AML-193 (cell line): ENCODE measurements around the gene CENPP.
"Not testable (repeated sequence)": the region's sequence is repeated elsewhere in the genome, so short reads cannot be mapped to it uniquely, and the experiment has no call there.

Source experiments
- DNase-seq, 2 experiments: peaks; one replicate each; lab custom pipeline; 2025; lab: John Stamatoyannopoulos, UW

Gene CENPP

DNA sequence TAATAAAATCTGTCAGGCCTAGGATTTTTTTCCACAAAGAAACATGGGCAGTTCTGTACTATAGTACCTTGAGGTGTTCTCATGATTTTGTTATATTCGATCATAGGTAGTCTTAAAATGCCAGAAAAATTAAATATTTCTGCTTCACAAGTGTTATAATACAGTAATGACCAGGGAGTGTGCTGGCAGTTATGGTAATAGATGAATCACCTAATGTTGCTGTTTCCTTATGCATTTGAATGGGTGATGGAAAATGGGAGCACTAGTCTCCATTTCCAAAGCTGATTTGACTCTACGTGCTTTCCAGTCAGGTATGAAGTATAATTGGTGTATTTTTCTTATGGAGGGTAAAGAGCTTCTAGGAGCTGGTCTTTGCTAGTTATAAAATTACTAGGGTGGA is 54.9 kb downstream of the CENPP start:
- DNase-seq, result no peak

DNA sequence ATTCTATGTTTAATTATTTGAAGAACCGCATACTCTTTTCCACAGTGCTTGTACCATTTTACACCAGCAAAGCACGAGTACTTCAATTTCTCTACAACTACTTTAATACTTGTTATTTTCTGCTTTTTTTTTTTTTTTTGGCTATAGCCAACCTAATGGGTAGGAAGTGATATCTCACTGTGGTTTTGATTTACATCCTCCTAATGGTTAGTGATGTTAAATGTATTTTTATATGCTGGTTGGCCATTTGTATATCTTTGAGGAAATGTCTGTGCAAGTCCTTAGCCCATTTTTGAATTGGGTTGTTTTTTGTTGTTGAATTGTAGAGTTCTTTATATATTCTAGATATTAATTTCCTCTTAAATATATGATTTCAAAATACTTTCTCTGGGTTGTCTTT is 56.0 kb downstream of the CENPP start:
- no peak for DNase-seq

DNA sequence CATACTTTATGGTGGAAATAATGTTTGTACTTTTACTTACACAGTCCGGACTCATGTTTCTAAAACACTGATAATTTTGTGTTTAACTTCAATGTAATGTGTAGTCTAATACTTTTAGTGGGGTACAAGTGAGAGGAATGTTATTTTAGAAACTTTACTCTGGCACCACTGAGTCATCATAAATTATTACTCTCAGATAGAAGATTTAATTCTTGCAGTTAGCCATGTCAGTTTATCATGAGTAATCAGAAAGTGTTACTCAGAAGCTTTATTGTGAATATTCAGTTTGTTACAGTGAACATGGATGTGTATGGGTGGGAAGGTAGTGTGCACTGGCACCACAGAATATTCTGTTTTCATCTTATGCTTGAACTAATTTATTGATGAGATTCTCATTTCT is 58.6 kb downstream of the CENPP start:
- no peak for DNase-seq

DNA sequence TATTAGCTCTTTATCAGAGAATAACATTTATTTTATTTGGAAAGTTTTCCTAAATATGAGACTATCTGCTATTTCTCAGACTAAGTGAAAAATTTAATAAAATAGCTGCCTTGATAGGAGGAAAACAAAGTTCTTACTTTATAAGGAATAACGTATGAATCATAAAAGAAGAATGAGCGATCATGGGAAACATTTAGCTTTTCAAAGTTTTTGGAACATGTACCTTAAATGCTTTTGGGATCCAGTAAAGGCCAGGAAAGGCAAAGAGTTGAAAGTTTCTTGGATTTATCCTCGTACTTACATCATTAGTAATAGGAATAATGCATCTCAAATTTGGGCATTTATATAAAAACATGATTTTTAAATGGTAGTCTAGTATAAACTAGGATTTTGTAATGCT is 59.2 kb downstream of the CENPP start:
- DNase-seq, result no peak

DNA sequence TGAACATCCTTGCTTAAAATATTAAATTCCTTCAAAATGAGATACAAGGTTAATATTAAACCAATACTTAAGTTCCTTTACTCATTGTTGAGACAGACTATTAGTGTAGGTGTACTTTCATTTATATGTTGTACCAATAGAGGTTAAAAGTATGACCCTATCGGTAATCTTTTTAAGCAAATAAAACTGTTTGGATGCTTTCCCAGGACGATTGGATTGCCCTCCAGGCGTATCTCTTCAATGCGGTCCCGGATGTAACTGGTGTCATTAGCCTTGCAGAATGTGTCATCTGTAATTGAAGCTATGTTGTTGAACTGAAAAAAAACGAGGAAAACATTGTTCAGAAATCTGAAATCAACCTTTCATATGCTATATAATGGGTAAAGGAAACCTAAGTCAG is 59.7 kb downstream of the CENPP start:
- no peak for DNase-seq

DNA sequence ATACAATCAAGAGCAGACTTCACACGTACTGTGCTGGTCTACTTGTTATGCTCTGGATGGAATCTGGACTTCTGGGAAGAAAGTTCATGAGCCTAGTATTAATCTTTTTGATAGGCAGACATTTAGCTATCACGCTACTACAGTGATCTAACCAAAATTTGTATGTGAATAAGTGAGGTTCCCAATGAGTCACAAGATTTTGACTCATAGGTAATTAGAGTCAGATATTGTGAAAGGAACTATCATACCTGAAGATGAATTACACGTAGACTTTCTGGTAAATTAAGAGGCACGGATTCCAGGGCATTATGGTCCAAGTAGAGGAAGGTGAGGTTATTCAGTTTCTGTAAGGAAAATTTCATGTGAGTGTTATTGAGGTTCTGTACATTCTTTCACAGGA is 60.2 kb downstream of the CENPP start:
- no peak for DNase-seq

DNA sequence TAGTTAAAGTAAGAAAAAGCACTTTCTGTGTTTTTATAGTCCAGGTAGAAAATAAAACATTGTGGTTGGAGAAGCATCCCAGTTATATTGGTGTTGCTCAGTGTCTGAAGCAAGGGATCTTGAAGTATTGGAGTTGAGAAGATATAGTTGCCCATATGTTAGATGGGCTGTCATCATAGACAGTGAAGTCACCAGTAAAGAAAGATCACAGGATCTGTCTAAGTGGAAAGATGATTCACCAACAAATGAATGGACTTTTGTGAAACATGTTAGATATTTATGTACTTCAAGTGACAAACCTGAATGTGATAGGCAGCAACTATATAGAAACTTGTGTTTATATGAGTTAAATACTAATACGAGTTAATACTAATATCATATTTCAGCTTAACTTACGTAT is 66.9 kb downstream of the CENPP start:
- DNase-seq, result no peak

DNA sequence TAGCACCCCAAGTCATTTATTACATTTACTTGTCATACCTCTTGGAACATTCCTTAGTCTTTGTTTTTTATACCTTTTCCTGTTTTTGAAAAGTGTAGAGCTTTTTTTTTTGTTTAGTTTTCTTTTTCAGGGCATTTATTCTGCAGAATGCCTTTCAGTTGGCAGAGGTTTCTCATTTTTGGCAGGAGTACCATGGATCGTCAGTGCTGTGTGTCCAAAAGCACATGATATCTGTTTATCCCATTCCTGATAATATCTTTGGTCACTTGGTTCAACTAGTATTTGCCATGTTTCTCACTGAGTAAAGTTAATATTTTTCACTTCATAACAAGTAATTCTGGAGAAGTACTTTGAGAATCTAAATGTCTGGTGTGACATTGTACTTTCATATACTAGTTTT is 67.9 kb downstream of the CENPP start:
- DNase-seq, result no peak

DNA sequence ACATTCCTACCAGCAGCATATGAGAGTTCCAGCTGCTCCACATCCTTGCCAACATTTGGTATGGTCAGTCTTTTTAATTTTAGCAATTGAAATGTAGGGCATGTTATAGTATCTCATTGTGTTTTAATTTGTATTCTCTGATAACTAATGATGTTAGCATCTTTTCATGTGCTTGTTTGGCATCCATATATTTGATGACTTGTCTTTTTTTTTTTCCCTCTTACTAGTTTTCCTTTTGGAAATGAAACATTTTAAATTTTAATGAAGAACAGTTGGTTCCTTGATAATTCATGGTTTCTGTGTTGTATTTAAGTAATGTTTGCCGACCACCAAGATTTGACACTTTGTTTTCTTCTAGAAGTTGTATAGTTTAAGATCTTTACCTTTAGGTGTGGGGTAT is 69.9 kb downstream of the CENPP start:
- DNase-seq, result no peak

DNA sequence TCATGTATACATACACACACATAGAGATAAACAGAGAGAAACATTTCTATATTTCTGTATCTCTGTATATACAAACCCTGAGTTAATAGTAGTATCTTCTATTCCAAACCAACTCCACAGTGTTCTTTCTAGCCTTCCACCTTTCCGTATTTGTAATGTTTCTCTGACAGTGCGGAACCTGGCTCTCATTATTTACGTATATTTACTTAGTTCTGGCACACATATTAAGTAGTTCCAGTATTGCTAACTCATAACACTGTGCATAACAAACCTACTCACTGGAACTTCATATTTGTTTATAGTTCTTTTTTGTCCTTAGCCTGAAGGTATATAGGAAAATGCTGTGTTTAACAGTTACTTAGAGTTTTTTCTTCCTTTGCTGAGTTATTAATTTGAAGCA is 72.1 kb downstream of the CENPP start:
- DNase-seq, result no peak

DNA sequence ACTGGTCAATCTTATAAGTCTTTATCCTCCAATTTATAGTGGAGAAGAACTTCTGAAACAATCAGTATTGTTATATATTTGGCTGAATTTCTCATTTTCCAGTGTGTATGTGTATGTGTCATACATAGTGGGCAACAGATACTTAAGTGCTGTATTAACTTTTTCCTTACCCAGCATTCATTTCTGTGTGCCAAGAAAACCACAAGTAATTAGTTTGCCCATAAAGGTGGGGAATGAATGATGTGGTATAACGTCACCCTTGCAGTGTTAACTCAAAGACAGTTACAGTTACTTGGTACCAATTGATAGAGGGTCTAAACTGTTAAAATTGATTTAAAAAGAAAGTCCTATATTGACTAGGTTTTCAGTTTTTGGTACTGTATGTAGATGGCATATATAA is 76.6 kb downstream of the CENPP start:
- no peak for DNase-seq

DNA sequence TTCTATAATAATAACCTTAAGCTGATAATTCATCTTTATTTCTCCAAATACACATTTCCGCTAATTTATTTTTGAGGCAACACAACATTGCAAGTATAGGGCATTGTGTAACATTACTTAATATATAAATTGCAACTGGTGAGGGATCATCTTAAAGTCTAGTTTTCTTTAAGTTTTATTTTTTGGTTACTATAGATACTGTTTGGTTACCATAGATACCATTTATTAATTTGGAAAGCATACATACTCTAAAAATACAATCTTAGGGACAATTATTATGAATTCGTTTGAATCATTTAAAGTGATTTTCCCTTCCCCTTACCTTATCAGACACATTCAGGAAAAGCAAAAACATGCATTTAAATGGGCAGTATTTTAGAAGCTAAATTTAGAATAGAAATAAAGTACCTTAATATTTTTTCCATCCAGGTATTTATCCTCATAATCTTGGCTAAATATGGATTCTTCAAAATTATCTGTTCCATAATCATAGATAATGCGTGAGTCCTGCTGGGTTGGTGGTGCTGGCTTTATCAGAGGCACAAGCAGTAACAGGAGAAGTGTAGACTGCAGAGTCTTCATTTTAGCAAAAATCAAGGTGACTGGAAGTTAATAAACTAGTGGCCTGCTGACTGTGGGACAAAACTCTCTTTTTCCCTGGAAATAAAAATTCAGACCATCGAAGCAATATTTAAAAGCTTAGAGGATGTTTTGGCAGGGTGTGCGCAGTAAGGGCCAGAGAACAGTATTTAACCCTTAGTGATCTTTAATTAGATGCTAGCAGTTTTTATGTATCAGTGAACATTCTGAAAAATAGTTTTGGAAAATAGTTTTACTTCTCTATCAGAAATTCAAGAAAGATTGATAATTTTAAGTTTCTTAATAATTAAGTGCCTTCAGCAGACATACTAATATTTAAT is 77.3 kb downstream of the CENPP start:
- no peak for DNase-seq

DNA sequence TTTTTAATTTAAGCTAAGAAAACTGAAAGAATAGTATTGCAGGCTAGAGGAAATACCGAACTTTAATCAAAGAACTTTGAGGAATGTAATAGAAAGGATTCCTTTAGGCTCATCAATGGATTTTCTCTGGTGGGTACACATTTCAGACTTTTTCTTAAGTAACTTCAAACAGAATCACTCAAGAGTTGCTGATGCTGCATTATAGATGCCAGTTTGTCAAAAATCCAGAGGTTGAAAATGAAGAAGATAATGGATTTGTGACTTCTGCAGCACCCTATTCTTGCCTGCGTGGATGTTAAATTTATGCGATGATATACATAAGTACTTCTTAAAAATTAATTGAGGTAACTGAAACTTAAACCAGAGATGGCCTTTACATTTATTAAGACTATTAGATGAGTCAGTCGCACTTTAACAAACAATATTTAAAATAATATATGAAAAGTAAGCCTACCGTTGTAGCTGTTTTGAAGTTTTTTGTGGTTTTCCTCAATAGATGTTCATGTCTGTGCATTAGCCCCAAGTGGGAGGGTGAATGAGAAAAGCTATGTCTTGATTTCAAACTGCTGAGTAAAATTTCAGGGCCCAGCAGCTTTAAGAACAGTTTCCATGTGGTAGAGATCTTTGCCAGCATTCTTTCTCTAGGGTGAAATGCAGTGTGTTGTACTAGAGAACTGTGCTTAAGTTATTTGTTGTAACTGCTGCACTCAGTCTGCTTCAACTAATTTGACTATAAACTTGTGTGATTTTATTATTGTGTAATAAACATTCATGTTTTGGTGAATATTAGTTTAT is 78.5 kb downstream of the CENPP start, which contains the start of gene OGN:
Gene OGN (minus strand): TSS at position 537 of the 795 bp plus-strand sequence. CDS start 1,171 bp downstream, outside the sequence.
- no peak for DNase-seq

DNA sequence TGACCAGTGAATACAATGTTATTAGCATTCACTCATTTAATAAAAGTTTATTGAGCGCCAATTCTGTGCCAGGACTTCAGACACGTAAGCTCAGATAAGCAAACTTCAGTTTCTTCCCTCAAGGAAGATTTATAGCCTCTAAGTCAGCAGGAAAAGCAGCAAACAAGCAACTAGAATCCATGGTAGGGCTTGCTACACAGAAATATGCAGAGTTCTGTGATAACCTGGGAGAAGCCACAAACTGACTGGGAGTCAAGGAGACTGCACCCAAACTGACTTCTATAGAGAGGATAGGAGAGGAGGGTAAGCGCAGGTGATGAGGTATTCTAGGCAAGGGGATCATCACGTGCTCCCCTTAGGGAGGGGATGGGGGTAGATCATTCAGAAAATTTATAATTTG is 80.1 kb downstream of the CENPP start:
- no peak for DNase-seq

DNA sequence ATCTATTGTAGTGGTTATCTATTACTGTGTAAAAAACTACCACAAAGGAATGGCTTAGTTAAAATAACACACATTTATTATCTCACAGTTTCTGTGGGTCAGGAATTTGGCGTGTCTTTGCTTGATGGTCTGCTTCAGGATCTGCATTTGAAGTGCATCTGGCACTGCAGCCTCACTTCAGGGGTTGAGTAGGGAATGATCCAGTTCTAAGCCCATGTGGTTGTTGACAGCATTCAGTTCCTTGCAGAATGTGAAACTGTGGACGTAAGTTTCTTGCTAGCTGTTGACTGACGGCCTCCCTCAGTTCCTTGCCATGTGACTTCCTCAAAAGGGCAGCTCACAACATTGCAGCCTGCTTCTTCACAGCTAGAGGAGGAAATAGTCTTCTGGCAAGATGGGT is 80.7 kb downstream of the CENPP start:
- peak; percentile 64 to 86 for DNase-seq

DNA sequence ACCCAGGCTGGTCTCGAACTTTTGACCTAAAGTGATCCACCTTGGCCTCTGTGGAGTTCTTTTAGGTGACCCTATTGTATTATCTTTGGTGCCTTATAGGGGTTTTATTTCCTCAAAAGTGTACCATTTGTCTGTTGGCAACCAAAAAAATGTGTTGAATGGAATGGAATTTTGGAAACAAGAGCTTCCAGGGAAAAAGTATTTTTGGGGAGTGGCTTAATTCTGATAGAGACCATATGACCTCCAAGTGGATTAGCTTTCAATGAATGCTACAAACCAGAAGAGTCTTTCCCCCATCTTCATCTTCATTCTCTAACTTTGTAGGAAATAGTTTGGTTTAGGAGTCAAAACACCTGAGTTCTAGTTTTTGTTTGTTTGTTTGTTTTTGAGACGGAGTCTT is 82.1 kb downstream of the CENPP start:
- no peak for DNase-seq

DNA sequence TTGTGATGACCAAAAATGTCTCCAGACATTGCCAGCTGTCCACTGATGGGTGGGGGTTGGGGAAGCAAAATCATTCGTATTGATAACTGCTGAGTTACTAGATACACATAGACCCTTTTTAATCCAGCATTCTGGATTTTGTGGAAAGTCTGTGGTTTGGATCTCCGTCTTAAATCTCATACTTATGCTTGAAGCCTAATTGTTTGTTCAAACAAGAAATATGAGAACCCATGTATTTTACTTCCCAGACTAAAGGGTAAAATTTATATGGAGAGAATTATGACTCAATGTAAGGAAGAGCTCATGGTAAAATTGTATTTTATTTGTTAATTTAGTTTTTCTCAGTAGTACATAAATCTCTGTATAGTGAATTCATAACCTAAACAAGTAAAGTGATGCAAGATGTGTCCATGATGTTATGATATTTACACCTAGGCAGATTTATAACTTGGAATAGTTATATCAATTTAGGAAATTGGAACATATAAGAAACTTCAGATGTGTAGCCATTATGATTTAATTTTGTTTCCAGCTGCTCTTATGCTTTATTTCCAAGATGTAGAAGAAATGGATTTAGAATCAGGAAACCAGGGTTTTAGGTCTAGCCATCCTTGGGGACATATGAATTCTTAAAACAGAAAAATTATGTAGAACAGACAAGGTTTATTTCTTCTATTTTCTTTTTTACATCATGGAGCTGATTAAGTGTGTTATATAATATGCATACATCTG is 83.2 kb downstream of the CENPP start:
- no peak for DNase-seq

DNA sequence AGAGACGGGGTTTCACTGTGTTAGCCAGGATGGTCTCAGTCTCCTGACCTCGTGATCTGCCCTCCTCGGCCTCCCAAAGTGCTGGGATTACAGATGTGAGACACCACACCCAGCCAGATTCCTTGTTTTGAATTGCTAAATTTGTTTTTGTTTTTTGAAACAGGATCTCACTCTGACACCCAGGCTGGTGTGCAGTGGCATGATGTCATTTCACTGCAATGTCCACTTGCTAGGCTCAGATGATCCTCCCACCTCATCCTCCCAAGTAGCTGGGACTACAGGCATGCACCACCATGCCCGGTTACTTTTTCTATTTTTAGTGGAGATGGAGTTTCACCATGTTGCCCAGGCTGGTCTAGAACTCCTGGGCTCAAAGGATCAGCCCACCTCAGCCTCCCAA is 85.4 kb downstream of the CENPP start:
- DNase-seq, result not testable (repeated sequence)

DNA sequence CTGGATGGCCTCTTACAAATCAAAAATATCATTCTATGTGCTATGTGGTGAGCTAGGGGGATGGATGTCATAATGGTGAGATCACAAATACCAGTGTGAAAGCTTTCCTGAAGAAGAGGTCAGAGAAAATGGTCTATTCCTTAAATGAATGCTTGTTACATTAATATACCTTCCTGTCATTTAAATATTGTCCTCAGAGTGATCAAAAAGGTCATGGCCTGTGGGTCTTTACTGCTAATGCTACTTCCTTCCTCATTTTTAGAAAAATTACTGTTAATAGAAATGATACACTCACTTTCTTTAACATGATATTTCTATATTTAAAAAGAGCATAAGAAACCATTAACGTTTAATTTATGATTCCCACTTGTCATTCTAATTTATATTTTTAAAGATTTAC is 88.8 kb downstream of the CENPP start:
- DNase-seq, result peak; percentile 39 to 52

DNA sequence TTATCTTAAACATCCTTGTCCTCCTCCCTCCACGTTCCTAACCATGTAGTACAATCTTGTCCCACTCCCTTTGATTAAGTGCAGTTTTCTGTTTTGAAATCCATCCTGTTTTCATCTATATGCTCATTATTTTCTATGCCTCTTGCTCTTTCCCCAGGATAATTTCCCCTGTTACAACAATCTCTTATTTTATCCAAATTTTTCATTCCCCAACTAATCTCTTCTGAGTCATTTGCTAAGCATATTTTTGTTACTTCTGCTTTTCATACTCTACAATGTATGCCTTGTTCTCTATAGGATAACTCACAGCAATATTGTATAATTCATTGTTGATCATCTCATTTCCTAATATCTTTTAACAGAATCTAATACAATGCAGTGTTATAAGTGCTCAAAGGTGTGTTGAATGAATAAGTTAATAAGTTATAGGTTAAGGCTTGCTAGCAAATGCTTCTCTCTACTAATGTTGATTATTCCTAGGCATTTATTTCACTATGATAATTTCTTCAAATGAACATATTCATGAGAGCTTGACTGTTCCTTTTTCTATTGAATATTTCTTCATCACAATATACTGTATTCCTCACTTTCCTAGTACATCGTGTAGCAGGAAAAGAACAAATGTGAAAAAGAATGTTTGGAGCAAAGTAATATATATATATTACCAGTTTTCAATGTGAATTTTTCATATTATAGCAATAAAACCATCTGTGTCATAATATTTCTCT is 97.0 kb downstream of the CENPP start:
- DNase-seq, result peak in 1 of 2 experiments; percentile 14

DNA sequence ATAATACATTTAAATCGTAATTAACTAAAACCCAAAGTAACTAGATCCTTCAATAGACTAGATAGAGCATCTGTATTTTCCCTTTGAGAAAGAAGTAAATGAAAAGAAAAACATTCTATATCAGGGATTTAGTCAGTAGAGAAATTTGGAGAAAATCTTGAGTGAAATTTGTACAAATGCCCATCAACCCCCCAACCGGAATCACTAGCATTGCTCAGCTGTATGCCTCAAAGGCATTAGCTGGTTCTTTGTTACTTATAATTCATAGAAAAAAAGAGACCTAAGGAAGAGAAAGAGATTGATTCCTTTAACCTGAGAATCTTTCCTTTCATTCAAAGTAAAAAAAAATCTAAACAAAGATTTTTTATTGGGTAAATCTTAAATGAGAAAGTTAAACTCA is 97.9 kb downstream of the CENPP start:
- DNase-seq, result no peak

DNA sequence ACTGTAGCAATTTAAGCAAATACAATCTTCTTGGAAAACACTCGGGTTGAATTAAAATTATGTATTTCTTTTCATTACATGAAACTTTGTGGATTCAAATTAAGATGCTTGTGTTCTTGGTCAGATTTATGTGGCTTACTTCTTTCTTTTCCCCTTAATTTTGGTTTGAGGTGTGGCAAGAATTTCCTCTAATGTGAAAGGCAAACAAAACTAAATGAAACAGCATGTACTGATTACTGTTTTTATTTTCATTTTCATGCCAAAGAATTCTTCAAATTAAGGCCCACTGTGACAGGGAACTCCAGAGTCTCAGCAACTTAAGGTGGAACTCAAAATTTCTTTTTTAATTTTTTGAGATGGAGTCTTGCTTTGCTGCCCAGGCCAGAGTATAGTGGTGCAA is 98.6 kb downstream of the CENPP start, which contains the start of gene OMD:
Gene OMD (minus strand): TSS at position 132 of the 400 bp plus-strand sequence. CDS start 6,913 bp downstream, outside the sequence.
- no peak for DNase-seq
